ENCODE results near the gene TBX19.
A peak's percentile ranks its signal among the peaks of the same experiment; 100 is the strongest.

The TBX19 gene
- total RNA-seq = 0.83 to 3.7 reads per million in 2 experiments

DNA sequence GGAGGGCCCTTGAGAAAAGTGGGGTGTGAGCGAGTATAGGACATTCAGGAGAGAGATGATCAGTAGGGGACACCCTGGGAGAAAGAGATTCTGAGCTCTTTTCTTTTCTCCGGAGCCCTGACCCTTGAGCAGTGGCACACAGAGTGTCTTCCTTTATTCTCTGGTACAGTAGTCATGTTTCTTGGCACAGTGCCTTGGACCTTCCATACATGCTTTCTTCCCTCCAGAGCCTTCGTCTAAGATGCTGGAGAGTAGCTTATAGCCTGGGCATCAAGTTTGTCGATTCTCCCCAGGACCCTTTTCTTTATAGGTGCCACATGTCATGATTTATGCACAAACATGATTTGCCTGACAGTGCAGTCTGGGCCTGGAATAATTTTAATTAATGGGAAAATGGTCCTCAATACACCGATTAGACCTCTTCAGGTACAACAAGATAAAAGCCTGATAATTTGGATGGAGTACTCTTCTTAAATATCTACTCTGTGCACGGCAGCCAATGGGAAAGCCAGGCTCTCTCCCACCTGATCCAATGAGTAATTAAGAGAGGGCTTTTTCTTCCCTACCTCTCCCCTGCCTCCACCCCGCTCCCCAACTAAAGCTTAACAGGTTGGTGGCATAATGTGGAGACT lies at the start of gene TBX19:
Gene TBX19 (plus strand): TSS at position 582 of the 632 bp plus-strand sequence. CDS start 214 bp downstream, outside the sequence.
- no peak for DNase-seq (ENCODE audit: low read depth)

DNA sequence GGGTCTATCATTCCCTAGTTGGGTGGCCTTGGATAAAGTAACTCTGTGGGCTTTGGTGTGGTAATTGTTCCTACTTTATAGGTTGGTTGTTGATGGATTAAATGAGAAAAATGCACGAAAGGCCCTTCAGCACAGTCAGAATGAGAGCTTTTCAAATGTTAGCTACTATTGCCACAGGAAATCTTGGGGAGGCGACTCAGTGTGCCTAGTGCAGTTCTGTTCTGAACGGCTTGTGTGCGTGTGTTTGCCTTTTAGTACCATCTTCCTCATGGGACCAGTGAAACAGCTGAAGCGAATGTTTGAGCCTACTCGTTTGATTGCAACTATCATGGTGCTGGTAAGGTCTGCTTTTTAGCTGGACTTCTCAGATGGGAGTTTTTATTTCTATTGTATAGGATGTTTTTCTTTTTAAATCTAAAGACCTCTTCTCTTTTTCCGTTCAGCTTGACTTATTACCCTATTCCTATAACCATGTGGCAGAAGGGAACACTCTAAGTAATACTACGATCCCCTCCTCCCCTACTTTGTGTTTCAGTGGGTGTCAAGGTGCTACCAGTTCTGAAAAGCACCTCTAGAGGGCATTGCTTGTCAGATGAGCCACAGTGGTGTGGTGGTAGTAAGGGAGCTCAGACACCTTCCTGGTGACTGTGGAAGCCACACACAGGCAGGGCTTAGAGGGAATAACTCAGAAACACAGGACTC lies 45.7 kb upstream of the TBX19 start:
- DNase-seq (ENCODE audit: low read depth) = peak; percentile 5

- no peak for DNase-seq (ENCODE audit: low read depth)
Measured at GRCh38 chr1:168235548-168235885, 45.2 kb upstream of the TBX19 start.

GRCh38 chr1:168235937-168236336 lies 44.7 kb upstream of the TBX19 start:
- DNase-seq (ENCODE audit: low read depth) = no peak

DNA sequence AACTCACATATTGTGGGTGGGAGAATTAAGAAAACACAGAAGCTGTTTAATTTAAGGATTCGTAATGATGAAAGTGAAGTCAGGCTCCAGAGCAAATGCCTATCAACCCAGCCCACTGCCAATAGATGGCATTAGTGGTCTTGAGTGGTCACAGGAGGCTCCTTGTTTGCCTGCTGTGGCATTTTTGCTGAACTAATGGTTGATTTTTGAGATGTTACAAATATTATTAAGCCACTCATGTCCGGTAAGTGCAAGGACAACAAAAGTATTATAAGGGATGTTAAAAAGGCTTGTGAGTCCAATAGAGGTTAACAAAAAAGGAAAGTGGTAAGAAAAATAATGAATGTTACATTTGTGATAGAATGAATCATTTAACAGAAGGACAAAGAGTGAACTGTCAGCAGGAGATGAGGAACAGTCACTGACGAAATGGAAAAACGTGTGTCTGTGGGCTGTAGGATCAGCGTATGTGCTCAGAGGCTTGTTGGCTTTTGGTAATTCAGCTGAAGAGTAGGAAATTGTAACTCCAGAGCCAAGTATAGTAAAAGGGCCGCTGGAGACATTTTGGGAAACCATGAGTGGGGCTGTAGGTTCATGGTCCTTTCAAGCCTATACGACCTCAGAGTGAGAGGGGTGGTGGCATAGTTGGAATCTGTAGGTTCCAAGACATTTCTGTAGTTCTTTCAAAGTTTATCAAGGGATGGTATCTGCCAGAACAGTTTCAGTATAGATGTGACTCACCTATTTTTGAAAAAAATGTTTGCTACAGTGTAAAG lies 43.7 kb upstream of the TBX19 start:
- DNase-seq (ENCODE audit: low read depth) = no peak

DNA sequence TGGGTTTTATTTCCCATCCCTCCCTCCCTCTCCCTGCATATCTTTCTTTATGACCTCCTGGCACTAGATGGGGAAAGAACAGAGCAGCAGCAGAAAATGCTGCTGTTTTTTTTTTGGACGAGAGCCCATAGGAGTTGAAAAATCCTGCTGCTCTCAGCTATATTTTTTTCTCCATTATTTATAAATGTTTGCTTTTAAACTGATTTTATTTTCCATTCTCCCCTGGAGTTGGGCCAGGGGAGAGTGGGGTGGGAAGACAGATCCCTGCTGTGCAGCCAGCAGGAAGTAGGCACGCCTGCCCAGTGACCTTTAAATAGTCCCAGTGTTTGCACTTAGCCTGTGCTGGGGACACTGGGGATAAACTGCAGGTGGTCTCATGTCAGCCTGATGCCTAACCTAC lies 37.5 kb upstream of the TBX19 start:
- DNase-seq (ENCODE audit: low read depth) = no peak

DNA sequence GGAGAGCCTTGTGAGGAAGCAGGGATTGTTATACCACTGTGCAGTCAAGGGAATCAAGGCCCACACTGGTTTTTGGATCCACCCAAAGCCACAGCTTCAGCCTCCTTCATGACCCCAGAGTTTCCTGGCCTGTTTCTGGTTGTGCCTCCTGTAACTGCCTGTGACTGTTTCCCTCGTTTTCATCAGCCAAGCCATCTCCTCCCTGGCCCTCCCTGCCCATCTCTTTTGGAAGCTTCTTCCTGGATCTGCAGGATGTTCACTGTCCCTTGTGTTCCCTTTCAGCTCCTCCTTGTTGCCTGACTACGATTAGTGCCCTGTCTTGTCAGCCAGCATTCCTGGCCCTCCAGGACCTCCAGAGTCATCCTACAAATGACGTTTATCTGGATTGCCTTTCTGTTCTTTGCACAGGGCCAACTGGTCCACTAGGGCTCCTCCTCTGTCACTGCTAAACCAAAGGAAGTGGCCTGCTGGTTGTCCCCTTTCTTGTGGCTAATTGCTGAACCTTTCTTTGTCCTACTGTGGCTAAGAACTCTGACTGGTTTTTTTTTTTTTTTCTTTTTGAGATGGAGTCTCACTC lies 37.0 kb upstream of the TBX19 start:
- DNase-seq (ENCODE audit: low read depth) = no peak

DNA sequence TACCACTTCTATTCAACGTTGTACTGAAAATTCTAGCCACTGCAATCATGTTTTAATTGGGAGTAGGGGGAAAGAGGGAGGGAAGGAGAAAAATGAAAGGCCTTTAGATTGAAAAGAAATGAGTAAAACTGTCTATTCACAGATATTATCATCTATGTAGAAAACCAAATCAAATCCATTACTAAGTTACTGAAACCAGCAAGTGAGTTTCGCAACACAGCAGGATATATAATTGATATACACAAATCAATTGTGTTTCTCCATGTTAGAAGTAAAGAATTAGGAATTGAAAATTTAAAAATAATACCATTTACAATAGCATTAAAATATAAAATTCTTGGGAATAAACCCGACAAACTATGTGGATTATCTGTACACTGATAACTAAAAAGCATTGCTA lies 35.6 kb upstream of the TBX19 start:
- no peak for DNase-seq (ENCODE audit: low read depth)

- no peak for DNase-seq (ENCODE audit: low read depth)
Measured at GRCh38 chr1:168246506-168246905, 34.2 kb upstream of the TBX19 start.

DNA sequence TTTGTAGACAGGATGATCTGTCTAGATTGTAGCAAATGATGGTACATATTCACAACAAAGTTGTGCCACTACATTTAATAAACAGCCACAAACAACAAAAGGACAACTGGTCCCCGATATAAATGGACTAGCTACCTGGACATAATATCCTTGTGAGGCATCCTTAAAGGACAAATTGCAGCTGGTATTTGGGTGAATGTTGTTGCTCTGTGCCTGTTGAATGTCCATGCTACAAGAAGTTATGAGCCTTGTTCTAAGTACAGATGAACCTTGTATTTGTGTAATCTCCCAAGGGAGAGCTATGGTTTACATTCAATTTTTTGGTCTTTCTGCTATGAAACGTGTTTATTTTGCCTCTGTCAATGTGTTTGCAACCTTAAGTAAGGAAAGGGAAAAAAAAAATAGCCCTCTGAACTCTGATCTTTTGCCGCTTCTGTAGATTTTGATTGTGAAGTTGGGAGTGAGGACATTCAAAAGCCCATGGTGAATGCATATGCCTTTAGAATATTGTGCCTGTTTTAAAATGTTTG lies 28.4 kb upstream of the TBX19 start:
- DNase-seq (ENCODE audit: low read depth) = no peak

DNA sequence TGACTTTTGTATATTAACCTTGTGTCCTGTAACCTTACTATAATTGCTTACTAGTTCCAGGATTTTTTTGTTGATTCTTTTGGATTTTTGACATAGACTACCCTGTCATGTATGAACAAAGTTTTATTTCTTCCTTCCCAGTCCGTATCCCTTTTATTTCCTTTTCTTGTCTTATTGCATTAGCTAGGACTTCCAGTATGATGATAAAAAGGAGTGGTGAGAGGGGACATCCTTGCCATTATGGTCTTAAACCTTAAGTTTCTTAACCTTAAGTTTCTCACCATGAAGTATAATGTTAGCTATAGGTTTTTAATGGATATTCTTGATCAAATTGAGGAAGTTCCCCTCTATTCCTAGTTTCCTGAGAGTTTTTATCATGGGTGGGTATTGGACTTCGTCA lies 24.5 kb upstream of the TBX19 start:
- no peak for DNase-seq (ENCODE audit: low read depth)

DNA sequence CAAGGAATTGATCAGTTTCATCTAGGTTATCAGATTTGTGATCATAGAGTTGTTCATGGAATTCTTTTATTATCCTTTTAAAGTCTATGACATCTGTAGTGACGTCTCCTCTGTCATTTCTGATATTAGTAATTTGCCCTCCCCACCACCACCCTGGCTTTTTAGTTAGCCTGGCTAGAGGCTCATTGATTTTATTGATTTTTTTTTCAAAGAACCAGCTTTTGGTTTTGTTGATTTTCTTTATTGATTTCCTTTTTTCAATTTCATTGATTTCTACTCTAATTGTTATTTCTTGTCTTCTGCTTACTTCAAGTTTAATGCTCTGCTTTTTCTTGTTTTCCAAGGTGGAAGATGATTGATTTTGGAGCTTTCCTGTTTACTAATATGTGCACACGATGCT lies 23.3 kb upstream of the TBX19 start:
- no peak for DNase-seq (ENCODE audit: low read depth)

DNA sequence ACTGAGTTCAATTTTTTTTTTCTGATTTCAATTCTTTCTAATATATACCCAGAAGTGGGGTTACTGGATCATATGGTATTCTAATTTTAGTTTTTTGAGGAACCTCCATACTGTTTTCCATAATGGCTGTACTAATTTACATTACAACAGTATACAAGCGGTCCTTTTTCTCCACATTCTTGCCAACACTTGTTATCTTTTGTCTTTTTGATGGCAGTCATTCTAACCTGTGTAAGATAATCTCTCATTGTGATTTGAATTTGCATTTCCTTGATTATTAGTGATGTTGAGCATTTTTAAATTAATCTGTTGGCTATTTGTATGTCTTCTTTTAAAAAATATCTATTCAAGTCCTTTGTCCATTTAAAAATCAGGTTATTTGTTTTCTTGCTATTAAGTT lies 21.1 kb upstream of the TBX19 start:
- no peak for DNase-seq (ENCODE audit: low read depth)

DNA sequence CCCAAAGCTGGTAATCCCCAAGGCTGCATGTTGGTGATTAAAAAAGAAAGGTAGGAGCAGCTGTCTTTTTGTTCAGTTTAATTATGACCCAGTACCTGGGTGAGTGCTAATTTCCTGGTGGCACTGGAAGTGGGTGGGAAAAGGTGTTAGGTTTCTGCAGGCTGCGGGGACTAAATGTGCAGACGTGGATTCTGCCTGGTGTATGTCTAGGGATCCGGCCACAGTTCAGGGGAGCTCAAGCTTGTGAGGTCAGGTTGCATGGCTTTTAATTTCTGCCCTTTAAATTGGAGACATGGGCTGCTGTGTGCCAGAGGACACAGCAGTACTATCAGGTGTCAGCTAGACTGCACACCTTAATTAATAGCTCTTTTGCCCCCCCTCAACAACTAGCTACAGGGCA lies 20.3 kb upstream of the TBX19 start:
- DNase-seq (ENCODE audit: low read depth) = no peak

GRCh38 chr1:168261390-168261789 lies 19.3 kb upstream of the TBX19 start:
- DNase-seq (ENCODE audit: low read depth) = no peak

GRCh38 chr1:168263130-168263529 lies 17.5 kb upstream of the TBX19 start:
- no peak for DNase-seq (ENCODE audit: low read depth)

DNA sequence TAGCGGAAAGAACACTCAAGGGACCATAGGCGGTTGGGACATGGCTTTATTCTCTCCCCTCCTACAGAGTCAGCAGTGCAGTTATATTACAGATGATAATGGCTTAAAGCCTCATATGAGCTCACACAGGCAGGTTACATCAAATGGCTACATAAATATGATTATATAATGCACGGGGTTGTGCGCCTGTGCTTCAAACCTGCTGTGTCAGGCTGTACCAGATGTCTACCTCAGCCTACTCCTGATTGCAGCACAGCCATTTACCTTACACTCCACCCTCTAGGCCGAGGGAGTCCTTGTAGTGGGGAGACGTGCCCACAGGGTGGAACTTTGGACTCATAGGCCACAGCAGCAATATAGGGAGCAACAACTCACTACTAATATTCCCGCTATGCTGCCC lies 16.4 kb upstream of the TBX19 start:
- no peak for DNase-seq (ENCODE audit: low read depth)

DNA sequence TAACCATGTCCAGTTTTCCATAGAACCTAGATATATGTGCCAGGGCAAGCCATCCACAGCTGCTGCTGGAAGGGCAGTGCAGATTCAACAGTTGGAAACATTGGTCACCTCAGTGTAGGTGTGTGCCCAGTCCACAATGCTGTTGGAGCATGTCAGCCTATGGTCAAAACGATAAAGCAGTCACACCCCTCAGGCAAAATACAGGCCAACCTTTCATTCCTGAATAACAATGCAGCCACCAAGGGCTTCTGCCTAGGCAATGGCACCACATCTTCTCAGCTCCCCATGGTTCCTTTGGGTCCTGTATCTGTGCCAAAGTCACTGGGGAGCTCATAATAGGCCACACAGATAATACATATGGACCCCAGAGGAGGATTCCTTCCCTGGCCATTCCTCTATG lies 15.1 kb upstream of the TBX19 start:
- DNase-seq (ENCODE audit: low read depth) = no peak

- DNase-seq (ENCODE audit: low read depth) = no peak
Measured at GRCh38 chr1:168266644-168267186, 14.0 kb upstream of the TBX19 start.

DNA sequence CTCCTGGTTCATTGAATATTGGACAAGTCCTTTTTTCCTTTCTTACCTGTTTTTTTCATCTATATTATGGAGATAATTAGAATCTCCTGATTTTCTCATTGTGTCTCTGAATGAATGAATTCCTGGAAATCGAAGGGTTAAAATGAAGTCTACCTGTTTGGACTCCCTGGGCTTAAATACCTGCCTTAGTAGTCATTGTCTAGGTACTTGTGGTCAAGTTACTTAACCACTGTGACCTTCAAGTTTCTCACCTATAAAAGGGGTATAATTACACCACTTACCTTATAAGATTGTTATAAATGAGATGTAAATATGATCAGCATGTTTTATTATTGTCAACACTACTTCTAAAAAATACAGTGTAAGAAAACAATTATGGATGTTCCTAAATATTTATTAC lies 9.0 kb upstream of the TBX19 start:
- no peak for DNase-seq (ENCODE audit: low read depth)

DNA sequence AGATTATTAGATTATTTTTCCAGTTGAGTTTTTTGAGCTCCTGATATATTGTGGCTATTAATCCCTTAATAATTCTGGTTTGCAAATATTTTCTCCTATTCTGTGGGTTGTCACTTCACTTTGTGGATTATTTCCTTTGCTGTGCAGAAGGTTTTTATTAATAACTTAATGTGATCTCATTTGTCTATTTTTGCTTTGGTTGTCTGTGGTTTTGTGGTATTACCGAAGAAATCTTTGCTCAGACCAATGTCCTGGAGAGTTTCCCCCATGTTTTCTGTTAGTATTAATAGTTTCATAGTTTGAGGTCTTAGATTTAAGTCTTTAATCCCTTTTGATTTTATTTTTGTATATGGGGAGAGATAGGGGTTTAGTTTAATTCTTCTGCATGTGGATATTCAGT lies 7.1 kb upstream of the TBX19 start:
- no peak for DNase-seq (ENCODE audit: low read depth)

DNA sequence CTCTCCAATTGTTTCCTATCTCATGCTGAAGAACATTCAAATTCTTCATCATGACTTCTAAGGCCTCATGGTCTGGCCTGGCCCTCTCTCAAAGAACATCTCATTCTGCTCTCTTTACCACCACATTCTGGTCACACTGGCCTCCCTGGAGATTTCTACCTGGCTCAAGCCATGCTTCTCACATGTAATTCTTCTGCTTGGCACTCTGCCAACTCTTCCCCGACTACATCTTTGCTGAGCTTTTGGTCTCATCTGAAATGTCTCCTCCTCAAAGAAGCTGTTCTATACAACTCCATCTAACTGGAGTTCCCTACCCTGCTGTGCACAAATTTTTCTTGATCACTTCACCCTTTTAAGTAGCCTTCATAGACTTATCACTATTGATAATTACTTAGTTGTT lies 1.4 kb upstream of the TBX19 start:
- no peak for DNase-seq (ENCODE audit: low read depth)
